Panc1 (cell line): ENCODE data around the gene PARP8. TPM values are rescaled to one million over a fixed set of nuclear protein-coding genes. Genes with fewer than 3 reads are reported as not detected.
"Not testable (repeated sequence)": the region's sequence is repeated elsewhere in the genome, so short reads cannot be mapped to it uniquely, and the experiment has no call there.

Experiments used
- ATAC-seq: fragments of 200-7000 bp; cut with Tn5 transposase; 2 replicates; pipeline ENCODE4 v1.9.1; 2020; ENCODE audit warnings: mild to moderate bottlenecking, moderate library complexity
- BruUV-seq: library from RNA; stranded (reverse); fragments of 400-500 nt; replicated peaks from 2 replicates; lab custom pipeline; 2021; lab: Mats Ljungman, UMichigan
- CTCF ChIA-PET: fragments of 300-600 bp; sonication (Branson Sonifier 250); formaldehyde crosslinking; loops from one replicate; lab custom pipeline; 2022; ENCODE audit warnings: antibody characterized with exemption; lab: Charles Lee
- POLR2A ChIA-PET: fragments of 300-600 bp; sonication (Branson Sonifier 250); formaldehyde crosslinking; loops from one replicate; lab custom pipeline; 2022; ENCODE audit warnings: antibody characterized with exemption; lab: Charles Lee
- DNase-seq: peaks from one replicate; pipeline ENCODE4 v3.0.0-alpha.2; 2010; ENCODE audit warnings: low read depth, low spot score
- H3K27ac ChIP-seq: 2 replicates; pipeline ENCODE4 v1.5.1; 2011; ENCODE audit warnings: mild to moderate bottlenecking, low read length, inconsistent platforms
- H3K27me3 ChIP-seq: fragments of 200-500 bp; sonication (Bioruptor generic); 2 replicates; pipeline ENCODE4 v1.6.0; 2014; ENCODE audit warnings: low read length, inconsistent platforms; ENCODE audit not compliant: control insufficient read depth, insufficient read depth
- H3K36me3 ChIP-seq: fragments of 200-500 bp; sonication (Bioruptor generic); 2 replicates; pipeline ENCODE4 v1.5.1; 2014; ENCODE audit warnings: inconsistent platforms, mild to moderate bottlenecking, low read length, moderate library complexity; ENCODE audit not compliant: control insufficient read depth, insufficient read depth
- H3K4me1 ChIP-seq: 2 replicates; pipeline ENCODE4 v1.5.1; 2011; ENCODE audit warnings: inconsistent platforms, mild to moderate bottlenecking, low read length, moderate library complexity; ENCODE audit not compliant: control insufficient read depth, insufficient read depth
- H3K4me3 ChIP-seq, 2 experiments: 2 replicates each; pipeline ENCODE4 v1.5.1; 2011 to 2012; ENCODE audit warnings: low read depth in 2 of 2, low read length in 2 of 2, mild to moderate bottlenecking in 2 of 2, inconsistent platforms in 1 of 2, moderate library complexity in 1 of 2
- H3K9me3 ChIP-seq: fragments of 200-500 bp; sonication (Bioruptor generic); 2 replicates; pipeline ENCODE4 v1.5.1; 2014; ENCODE audit warnings: low read depth, mild to moderate bottlenecking, inconsistent platforms, low read length, moderate library complexity; ENCODE audit not compliant: control insufficient read depth, insufficient read depth
- CTCF ChIP-seq: fragments of 450-650 bp; IDR thresholded peaks from 2 replicates; pipeline ENCODE4 v1.5.1; 2017; ENCODE audit warnings: mild to moderate bottlenecking
- POLR2AphosphoS5 ChIP-seq: IDR thresholded peaks from 2 replicates; pipeline ENCODE4 v1.6.1; 2012; ENCODE audit warnings: mild to moderate bottlenecking, low read depth, low read length, moderate library complexity
- REST ChIP-seq, 2 experiments: IDR thresholded peaks; 2 replicates each; pipeline ENCODE4 v1.6.1; 2011 to 2012; ENCODE audit warnings: low read depth in 2 of 2, control low read depth in 1 of 2, low read length in 1 of 2, mild to moderate bottlenecking in 1 of 2, moderate library complexity in 1 of 2; ENCODE audit not compliant: insufficient read depth in 1 of 2
- SIN3A ChIP-seq: IDR thresholded peaks from 2 replicates; pipeline ENCODE4 v1.6.1; 2012; ENCODE audit warnings: low read depth, mild to moderate bottlenecking, low read length, moderate library complexity, borderline replicate concordance; ENCODE audit not compliant: insufficient read depth
- TCF7L2 ChIP-seq: IDR thresholded peaks from 2 replicates; pipeline ENCODE4 v1.6.1; 2011; ENCODE audit warnings: mild to moderate bottlenecking, low read depth, low read length, inconsistent platforms
- in situ Hi-C: cut with HindIII; loops from 2 replicates; pipeline ENCODE4 v1.10.0; 2016; ENCODE audit warnings: low sequenced_read_pairs, low pct_unique_long_range_greater_than_20kb
- intact Hi-C: fragments of 100-400 bp; cut with micrococcal nuclease; formaldehyde crosslinking; loops from one replicate; pipeline ENCODE4 v1.10.0; 2022; ENCODE audit not compliant: unreplicated experiment
- total RNA-seq: library from RNA; stranded (reverse); gene quantifications from one replicate; pipeline ENCODE4 v1.2.1, GENCODE V29; 2021; ENCODE audit not compliant: unreplicated experiment

Gene PARP8
- total RNA-seq, 1 experiment from 2014 or later = 20.2 TPM

GRCh38 chr5:50768634-50769033, 102.2 kb downstream of the PARP8 start:
- ChIA-PET CTCF (no interaction called here), POLR2A (interaction anchor here (0.5 kb wide), 1 partner anchor 10 kb away, joined by 4 read pairs; no protein-coding TSS in a partner anchor)
- no peaks in the 10 kb centered on the region for H3K4me1 ChIP-seq
- no peak for TF ChIP-seq SIN3A
- TF ChIP-seq REST (IDR thresholded peaks at IDR 0.05; ENCODE audit: insufficient read depth in 1 of 2, low read depth in 2 of 2, low read length in 1 of 2) = no peak
- no peak overlapping the region for H3K4me3 ChIP-seq
- no TSS peak for BruUV-seq
- in situ Hi-C loops (no loop called here), intact Hi-C loops (no loop called here)
- DNase-seq (no peak), ATAC-seq (no peak)
- H3K9me3 ChIP-seq = no peaks in the 10 kb centered on the region
- no peak overlapping the region for H3K27ac ChIP-seq
- no peaks in the 10 kb centered on the region; the same call in 1 of the 2 replicates for H3K36me3 ChIP-seq
- no peaks in the 10 kb centered on the region for H3K27me3 ChIP-seq

- TF ChIP-seq CTCF = no peak
- no peak for TF ChIP-seq TCF7L2
- no peak for TF ChIP-seq REST (IDR thresholded peaks at IDR 0.05; ENCODE audit: insufficient read depth in 1 of 2, low read depth in 2 of 2, low read length in 1 of 2)
- TF ChIP-seq POLR2AphosphoS5 = no peak
- no peak for TF ChIP-seq SIN3A
- DNase-seq (no peak), ATAC-seq (no peak)
- Histone ChIP-seq H3K4me1 (no peaks in the 10 kb centered on the region), H3K9me3 (no peaks in the 10 kb centered on the region), H3K27me3 (no peaks in the 10 kb centered on the region), H3K4me3 (no peak overlapping the region), H3K36me3 (no peaks in the 10 kb centered on the region), H3K27ac (no peak overlapping the region)
- POLR2A ChIA-PET = no interaction called here
- intact Hi-C loops = no loop called here
- BruUV-seq = no TSS peak
- CTCF ChIA-PET = no interaction called here
- in situ Hi-C loops = no loop called here
Measured at GRCh38 chr5:50770441-50770840, 104.0 kb downstream of the PARP8 start.

GRCh38 chr5:50774446-50775175, 108.2 kb downstream of the PARP8 start:
- BruUV-seq, DNase-seq, CTCF ChIA-PET, H3K36me3 ChIP-seq, in situ Hi-C loops, H3K27me3 ChIP-seq, H3K27ac ChIP-seq, POLR2A ChIA-PET, H3K9me3 ChIP-seq, H3K4me1 ChIP-seq, H3K4me3 ChIP-seq, ATAC-seq, intact Hi-C loops: not testable (repeated sequence)
